Embryonic facial prominence (tissue), 1 donor: ENCODE results near the gene TRAM2.

Source experiments
- DNase-seq: peaks from one replicate; pipeline ENCODE4 v3.0.0-alpha.2; 2016; ENCODE audit errors: extremely low spot score

The TRAM2 gene

DNA sequence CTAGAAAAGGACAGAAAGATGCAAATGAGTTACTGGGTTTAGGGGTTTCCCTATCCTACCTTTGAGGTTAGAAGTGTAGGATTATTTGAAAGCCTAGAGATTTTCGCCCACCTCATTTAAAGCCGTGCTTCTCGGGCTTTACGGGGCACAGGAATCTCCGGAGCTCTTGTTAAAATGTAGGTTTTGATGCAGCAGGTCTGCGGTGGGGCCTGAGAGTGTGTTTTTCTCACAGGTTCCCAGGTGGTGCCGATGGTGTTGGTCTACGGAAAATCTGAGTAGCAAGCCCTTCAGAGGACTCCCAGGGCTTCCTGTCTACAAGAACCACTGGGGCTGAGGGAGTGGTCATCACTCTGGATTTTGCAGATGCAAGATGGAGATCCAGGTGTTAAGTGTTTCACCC lies 47.5 kb downstream of the TRAM2 start:
- no peak for DNase-seq

- DNase-seq: no peak
Observed at GRCh38 chr6:52527436-52527835, 49.4 kb downstream of the TRAM2 start.

- no peak for DNase-seq
Observed at GRCh38 chr6:52526634-52527033, 50.2 kb downstream of the TRAM2 start.

DNA sequence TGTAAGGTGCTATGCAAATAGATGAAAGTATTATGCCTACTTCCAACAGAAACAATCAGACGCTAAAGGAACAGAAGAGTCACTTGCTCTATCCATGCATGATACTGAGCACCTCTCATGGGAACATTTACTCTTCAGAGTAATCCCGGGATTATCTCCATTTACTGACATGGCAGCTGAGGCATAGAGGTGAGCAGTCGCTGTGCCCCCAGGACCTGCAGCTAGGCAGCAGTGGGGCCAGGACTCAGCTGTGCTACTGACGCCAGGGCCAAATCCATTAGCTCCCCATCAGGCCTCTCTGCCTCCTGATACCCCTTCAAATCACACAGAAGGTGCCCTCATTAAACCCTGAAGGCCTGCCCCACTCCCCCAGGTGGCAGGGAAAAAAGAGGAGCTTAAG lies 51.9 kb downstream of the TRAM2 start:
- no peak for DNase-seq

GRCh38 chr6:52523378-52524142 lies 53.3 kb downstream of the TRAM2 start:
- DNase-seq: no peak

DNA sequence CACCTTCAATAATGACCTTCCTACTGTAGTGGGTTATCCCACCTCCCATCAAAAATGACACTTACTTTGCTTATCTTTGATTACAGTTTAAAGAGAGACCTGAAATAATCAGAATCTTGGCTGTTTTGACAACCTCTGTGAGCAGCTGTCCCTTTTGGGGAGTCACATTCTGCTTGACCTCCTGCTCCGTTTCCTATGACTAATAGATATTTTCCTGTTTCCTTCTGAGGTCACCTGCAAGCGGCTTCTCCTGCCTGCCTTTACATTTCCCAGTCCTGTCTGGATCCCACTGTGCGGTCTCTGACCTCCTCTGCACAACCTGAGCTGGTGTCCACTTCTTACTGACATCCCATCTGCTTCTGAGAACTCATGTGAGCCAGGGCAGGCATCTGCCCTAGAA lies 54.2 kb downstream of the TRAM2 start:
- no peak for DNase-seq

GRCh38 chr6:52522151-52522626 lies 54.7 kb downstream of the TRAM2 start:
- no peak for DNase-seq

GRCh38 chr6:52519618-52520017 lies 57.2 kb downstream of the TRAM2 start:
- DNase-seq: no peak

DNA sequence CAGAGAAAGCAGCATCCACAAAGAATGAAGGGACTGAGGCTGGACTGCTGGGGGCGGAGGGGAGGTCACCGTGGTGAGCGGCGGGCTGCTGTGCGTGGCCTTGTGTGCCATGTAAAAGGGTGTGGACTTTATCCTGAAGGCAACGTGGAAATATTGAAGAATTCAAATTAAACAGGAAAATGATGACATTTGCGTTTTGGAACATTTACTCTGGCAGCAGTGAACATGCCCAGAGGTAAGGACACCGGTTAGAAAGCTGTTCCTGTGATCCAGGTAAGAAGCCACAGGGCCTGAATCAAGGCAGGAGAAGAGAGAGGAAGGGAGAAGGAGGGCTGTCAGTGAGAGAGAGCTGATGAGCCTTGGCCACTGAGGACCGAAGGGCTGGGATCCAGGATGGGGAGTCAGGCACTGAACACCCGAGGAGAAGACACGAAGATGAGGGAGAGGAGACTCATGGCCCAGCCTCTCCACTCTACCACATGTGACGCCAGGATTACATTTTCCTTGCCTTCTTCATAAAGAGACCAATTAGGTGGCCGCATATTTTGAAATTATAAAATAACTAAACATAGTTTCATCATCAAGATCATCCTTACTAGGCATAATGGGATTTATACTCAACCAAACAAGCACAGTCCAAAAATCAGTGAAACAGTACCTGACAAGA lies 58.4 kb downstream of the TRAM2 start:
- DNase-seq: no peak

DNA sequence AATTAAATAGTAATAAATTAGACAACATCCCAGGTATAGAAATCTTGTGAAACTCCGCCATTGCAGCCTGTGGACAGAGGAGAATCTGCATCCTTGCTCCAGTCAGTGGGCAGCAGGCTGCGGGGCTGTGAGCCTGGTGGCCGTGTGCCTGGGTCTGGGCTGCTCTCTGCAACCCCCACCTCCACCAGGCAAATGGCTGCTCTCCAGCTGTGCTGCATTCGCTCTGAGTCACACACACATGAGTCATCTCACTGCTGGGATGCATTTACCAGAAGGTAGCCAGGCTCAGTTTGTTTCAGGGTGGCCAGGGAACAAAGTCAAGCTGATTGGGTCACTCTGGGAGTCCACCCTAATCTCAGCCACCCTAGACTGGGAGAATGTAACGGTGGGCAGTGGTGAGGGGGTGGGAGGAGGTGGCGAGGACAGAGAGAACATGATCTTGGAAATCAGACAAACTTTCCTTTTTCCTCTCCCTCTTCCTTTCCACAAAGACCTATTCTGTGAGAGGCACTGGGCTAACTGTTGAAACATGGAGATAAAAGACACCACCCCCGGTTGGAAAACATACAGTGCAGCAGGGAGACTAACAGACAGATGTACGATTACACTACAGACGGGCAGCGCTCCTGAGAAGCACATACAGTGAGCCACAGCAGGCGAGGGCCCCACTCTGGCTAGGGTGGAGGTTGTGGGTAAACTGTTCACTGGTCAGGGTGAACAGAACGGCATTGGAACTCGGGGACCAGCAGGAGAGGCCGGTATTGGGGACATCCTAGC lies 59.2 kb downstream of the TRAM2 start:
- no peak for DNase-seq

DNA sequence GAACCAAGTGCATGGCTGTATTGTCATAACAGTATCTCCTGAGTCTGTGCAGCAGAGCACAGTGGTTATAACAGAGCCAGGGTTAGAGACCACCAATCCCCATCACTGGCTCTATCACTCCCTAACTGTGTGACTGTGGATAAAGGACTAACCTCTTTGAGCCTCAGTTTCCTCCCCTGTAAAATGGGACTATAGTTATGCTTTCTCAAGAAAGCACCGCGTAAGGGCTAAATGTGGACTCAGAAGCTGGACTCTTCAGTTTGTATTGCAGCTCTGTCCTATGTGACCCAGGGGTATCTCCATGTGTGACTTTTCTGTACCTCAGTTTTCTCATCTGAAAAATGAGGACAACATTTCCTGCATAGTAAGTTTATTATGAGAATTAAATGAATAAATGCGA lies 59.9 kb downstream of the TRAM2 start:
- no peak for DNase-seq

GRCh38 chr6:52516269-52516668 lies 60.6 kb downstream of the TRAM2 start:
- no peak for DNase-seq

- no peak for DNase-seq
Observed at GRCh38 chr6:52515219-52515960, 61.5 kb downstream of the TRAM2 start.

GRCh38 chr6:52514514-52514913 lies 62.3 kb downstream of the TRAM2 start:
- DNase-seq: no peak

DNA sequence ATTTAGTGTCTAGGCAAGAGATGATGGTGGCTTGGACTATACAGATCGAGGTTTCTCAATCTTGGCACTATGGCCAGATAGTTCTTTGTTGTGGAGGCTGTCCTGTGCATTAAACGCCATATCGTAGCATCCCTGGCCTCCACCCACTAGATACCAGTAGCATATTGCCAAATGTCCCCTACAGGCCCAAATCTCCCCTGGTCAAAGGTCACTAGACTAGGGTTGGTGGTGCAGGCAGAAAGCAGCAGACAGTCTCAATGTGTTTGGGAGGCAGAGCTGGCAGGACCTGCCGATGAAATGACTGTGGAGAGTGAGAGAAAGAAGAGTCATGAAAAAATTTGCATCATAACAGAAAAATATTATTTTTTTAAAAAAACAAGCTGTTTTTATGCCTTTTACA lies 63.0 kb downstream of the TRAM2 start:
- no peak for DNase-seq

DNA sequence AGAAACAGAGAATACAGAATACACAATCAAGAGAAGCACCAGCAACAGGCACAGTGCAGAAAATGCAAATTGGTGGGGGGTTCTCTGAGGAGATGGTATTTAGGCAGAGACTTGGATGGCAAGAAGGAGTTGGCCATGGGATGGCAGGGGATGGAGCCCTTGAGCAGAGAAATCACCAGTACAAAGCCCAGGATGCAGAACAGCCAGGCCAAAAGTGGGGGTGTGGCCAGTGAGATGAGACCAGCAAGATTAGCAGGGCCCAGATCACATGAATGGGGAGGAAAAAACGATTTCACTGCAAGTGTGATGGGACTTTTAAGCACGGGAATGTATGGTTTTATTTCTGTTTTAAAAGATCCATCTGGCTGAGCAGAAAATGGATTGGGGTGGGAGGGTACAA lies 63.4 kb downstream of the TRAM2 start:
- DNase-seq: no peak

DNA sequence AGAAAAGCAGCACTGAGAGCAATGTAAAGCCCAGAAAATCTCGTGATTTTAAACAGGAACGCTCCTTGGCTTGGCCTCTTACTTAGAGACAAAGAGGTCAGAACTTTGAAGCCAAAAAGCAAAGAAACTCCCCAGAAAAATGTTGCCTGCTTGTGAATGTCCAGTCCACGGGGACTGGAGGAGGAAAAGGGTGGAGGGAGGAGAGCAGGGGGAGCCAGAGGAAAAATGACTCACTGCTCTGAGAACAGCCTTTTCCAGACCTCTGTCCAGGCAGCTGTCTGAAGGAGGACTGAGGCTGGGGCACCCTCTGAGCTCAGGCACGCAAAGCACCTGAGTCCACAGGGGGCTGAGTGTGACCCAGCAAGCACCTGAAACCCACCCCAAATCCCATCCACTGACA lies 64.7 kb downstream of the TRAM2 start:
- DNase-seq: no peak

DNA sequence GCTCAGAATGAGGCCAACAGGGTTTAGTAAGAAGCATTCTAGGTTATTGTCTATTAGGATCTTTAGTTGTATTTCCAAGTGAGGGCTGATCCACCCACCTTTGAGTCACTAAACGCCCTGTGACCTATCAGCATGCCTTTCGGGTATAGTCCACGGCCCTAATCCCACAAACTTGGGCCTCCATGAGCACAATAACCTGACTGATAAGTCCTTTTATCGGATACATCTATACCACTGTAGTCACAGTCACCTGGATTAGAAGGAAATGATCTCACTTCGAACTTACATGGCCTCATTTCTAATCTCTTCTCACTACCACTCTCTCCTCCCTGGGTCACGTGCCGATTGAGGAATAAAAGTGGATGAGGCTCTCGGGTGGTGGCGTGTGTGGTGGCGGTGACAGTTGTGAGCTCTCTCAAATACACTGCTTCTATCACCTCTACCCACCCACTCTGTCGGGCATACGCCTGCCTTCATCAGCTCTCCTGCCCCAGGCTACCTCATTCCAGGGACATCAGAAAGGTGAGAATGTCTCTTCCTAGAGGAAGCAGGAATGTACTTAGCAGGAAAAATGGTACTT lies 65.2 kb downstream of the TRAM2 start:
- DNase-seq: no peak

- DNase-seq: no peak
Observed at GRCh38 chr6:52511163-52511562, 65.7 kb downstream of the TRAM2 start.

DNA sequence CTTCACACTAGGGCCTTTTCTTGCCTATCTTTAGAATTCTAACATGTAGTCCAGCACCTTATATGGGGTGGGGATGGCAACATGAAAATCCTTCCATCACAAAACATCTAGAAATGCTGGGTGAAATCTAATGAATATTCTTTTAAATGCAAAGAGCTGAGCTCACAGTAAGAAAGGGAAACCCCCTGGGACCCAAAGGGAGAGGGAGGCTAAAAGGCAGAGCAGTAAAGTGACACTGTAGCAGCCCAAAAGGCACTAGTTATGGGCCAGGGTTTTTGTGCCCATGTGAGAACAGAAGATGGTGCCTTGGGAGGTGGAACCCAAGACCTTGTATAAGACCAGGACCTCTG lies 66.7 kb downstream of the TRAM2 start:
- no peak for DNase-seq

DNA sequence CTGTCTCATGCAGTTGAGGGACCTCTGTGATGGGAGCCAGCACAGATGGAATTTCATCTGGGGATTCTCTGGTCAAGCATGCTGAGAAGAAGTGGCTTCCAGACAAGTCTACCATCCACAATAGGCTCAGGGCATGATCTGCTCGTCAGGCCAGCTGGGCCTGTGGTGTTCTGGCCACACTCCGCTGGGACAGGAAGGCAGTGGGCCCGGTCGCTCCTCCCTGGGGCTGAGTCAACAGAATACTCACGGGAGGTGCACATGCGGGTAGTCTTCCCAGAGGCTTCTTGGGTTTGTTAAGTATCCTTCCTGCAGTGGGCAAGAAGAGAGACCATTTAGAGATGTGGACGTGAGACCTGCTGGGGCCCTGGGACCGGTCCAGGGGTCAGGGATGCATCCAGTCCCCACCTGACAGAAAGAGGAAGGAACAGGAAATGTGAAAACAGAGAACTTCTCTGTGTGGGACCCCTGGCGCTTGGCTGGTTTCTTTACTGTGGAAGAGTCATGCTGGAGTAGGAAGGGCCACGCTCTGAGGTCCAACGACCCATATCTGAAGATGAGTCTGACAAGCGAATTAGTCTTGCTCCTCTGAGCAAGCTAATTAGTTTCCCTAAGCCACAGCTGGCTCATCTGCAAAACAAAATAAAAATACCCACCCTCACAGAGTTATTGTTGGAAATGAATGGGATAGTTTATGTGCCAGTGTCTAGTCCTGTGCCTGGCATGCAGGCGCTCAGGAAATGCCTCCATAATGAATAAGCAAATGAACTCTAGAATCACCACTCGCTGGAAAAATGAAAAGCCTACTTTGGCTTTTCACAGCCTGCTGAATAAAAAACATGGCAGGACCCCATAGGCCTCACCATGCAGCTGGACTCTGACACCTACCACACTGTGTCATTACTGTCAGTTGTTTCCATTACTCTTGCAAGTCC lies 67.3 kb downstream of the TRAM2 start:
- no peak for DNase-seq
